Activated CD8-positive, alpha-beta memory T cell treated with anti-CD3 and anti-CD28 coated beads, Interleukin-2, amount 10 ng/mL, durations not matched to agents 7 days and 5 days (primary cell): ENCODE data around the gene OTC. TPM values are rescaled to one million over a fixed set of nuclear protein-coding genes. Genes with fewer than 3 reads are reported as not detected.

Experiments
- ATAC-seq: fragments of 150-1000 bp; cut with Tn5 transposase; one replicate; pipeline ENCODE4 v1.10.0; 2021; ENCODE audit warnings: moderate library complexity
- CTCF ChIA-PET: fragments of 350-600 bp; sonication (Branson Sonifier 250); formaldehyde crosslinking; loops from one replicate; lab custom pipeline; 2021; ENCODE audit warnings: antibody characterized with exemption; lab: Charles Lee
- DNase-seq: peaks from one replicate; pipeline ENCODE4 v3.0.0-alpha.2; 2020
- H3K27ac Mint-ChIP-seq: one replicate; pipeline ENCODE4 v1.8.0; 2021; ENCODE audit warnings: mild to moderate bottlenecking, mixed read lengths
- H3K27me3 Mint-ChIP-seq: one replicate; pipeline ENCODE4 v1.8.0; 2021; ENCODE audit warnings: mixed read lengths
- H3K36me3 Mint-ChIP-seq: one replicate; pipeline ENCODE4 v1.8.0; 2021; ENCODE audit warnings: mild to moderate bottlenecking, mixed read lengths
- H3K4me1 Mint-ChIP-seq: one replicate; pipeline ENCODE4 v1.8.0; 2021; ENCODE audit warnings: mixed read lengths
- H3K4me3 Mint-ChIP-seq: one replicate; pipeline ENCODE4 v1.8.0; 2021; ENCODE audit warnings: mild to moderate bottlenecking, moderate library complexity, mixed read lengths
- H3K9me3 Mint-ChIP-seq: one replicate; pipeline ENCODE4 v1.8.0; 2022; ENCODE audit warnings: low read depth, mixed read lengths
- total RNA-seq, 2 experiments: library from RNA; stranded (reverse); gene quantifications; one replicate each; pipeline ENCODE4 v1.2.3, GENCODE V29; 2021

OTC gene
- not detected for total RNA-seq

- Mint-ChIP-seq H3K9me3 (no peaks in the 10 kb centered on the region), H3K36me3 (no peaks in the 10 kb centered on the region), H3K27me3 (peaks cover 13% of the 10 kb centered on the region), H3K4me1 (no peaks in the 10 kb centered on the region), H3K4me3 (no peak within 1 kb of the TSS), H3K27ac (no peak within 1 kb of the TSS)
- CTCF ChIA-PET = no interaction called here
- ATAC-seq = no peak
- no peak for DNase-seq
These were observed at the start of gene OTC for GRCh38 chrX:38352362-38352761. TSS of gene OTC (plus strand) at chrX:38352604. CDS start at chrX:38352697, 93 bp downstream.

GRCh38 chrX:38304010-38304409 lies 48.4 kb upstream of the OTC start:
- Mint-ChIP-seq H3K36me3 (peaks cover 3% of the 10 kb centered on the region), H3K9me3 (no peaks in the 10 kb centered on the region), H3K27me3 (no peaks in the 10 kb centered on the region), H3K27ac (no peak overlapping the region), H3K4me3 (no peak overlapping the region), H3K4me1 (peaks cover 5% of the 10 kb centered on the region)
- DNase-seq (no peak), ATAC-seq (no peak)
- CTCF ChIA-PET = interaction anchor here (2.2 kb wide), 1 partner anchor 23 kb away, joined by 9 read pairs; the partner anchor contains the start of gene RPGR

GRCh38 chrX:38305971-38306370 lies 46.4 kb upstream of the OTC start:
- no peak for ATAC-seq
- H3K36me3 Mint-ChIP-seq = peaks cover 3% of the 10 kb centered on the region
- no peak overlapping the region for H3K27ac Mint-ChIP-seq
- DNase-seq = no peak
- H3K4me3 Mint-ChIP-seq = no peak overlapping the region
- H3K4me1 Mint-ChIP-seq = peaks cover 5% of the 10 kb centered on the region
- H3K9me3 Mint-ChIP-seq = no peaks in the 10 kb centered on the region
- no peaks in the 10 kb centered on the region for H3K27me3 Mint-ChIP-seq
- CTCF ChIA-PET = no interaction called here

- Mint-ChIP-seq H3K27me3 (no peaks in the 10 kb centered on the region), H3K4me3 (no peak overlapping the region)
These were observed 40.7 kb upstream of the OTC start for GRCh38 chrX:38311743-38312142.

GRCh38 chrX:38312436-38312835 lies 40.0 kb upstream of the OTC start:
- CTCF ChIA-PET = no interaction called here
- no peaks in the 10 kb centered on the region for H3K27me3 Mint-ChIP-seq
- no peak overlapping the region for H3K27ac Mint-ChIP-seq
- ATAC-seq (no peak), DNase-seq (no peak)
- H3K36me3 Mint-ChIP-seq = peaks cover 3% of the 10 kb centered on the region
- H3K9me3 Mint-ChIP-seq = no peaks in the 10 kb centered on the region
- H3K4me1 Mint-ChIP-seq = no peaks in the 10 kb centered on the region
- H3K4me3 Mint-ChIP-seq = no peak overlapping the region

More at GRCh38 chrX:38311743-38312142, 40.7 kb upstream of the OTC start:
- H3K9me3 Mint-ChIP-seq = no peaks in the 10 kb centered on the region
- no peaks in the 10 kb centered on the region for H3K4me1 Mint-ChIP-seq
- H3K27ac Mint-ChIP-seq = no peak overlapping the region
- ATAC-seq (no peak), DNase-seq (no peak)
- H3K36me3 Mint-ChIP-seq = peaks cover 3% of the 10 kb centered on the region
- CTCF ChIA-PET = no interaction called here

GRCh38 chrX:38313190-38313589 lies 39.2 kb upstream of the OTC start:
- Mint-ChIP-seq H3K27me3 (no peaks in the 10 kb centered on the region), H3K4me1 (no peaks in the 10 kb centered on the region), H3K36me3 (peaks cover 3% of the 10 kb centered on the region), H3K27ac (no peak overlapping the region), H3K9me3 (no peaks in the 10 kb centered on the region), H3K4me3 (no peak overlapping the region)
- CTCF ChIA-PET = no interaction called here
- no peak for ATAC-seq
- DNase-seq = no peak

- CTCF ChIA-PET = no interaction called here
- H3K9me3 Mint-ChIP-seq = no peaks in the 10 kb centered on the region
- H3K4me3 Mint-ChIP-seq = no peak overlapping the region
- H3K36me3 Mint-ChIP-seq = peaks cover 3% of the 10 kb centered on the region
- ATAC-seq (no peak), DNase-seq (no peak)
- H3K27ac Mint-ChIP-seq = no peak overlapping the region
- no peaks in the 10 kb centered on the region for H3K27me3 Mint-ChIP-seq
- H3K4me1 Mint-ChIP-seq = no peaks in the 10 kb centered on the region
These were observed 37.2 kb upstream of the OTC start for GRCh38 chrX:38315186-38315585.

- no peak for ATAC-seq
- no peaks in the 10 kb centered on the region for H3K4me1 Mint-ChIP-seq
- no peaks in the 10 kb centered on the region for H3K27me3 Mint-ChIP-seq
- H3K4me3 Mint-ChIP-seq = no peak overlapping the region
- H3K36me3 Mint-ChIP-seq = peaks cover 3% of the 10 kb centered on the region
- DNase-seq = no peak
- H3K9me3 Mint-ChIP-seq = no peaks in the 10 kb centered on the region
- CTCF ChIA-PET = interaction anchor here (1.6 kb wide), 1 partner anchor 9 kb away, joined by 6 read pairs; the partner anchor contains the start of gene RPGR
- H3K27ac Mint-ChIP-seq = no peak overlapping the region
These were observed 34.2 kb upstream of the OTC start for GRCh38 chrX:38318196-38318595.

- Mint-ChIP-seq H3K27me3 (no peaks in the 10 kb centered on the region), H3K4me1 (no peaks in the 10 kb centered on the region), H3K9me3 (no peaks in the 10 kb centered on the region), H3K36me3 (peaks cover 3% of the 10 kb centered on the region), H3K4me3 (no peak overlapping the region), H3K27ac (no peak overlapping the region)
- ATAC-seq = no peak
- CTCF ChIA-PET = interaction anchor here (1.6 kb wide), 1 partner anchor 9 kb away, joined by 6 read pairs; the partner anchor contains the start of gene RPGR
- DNase-seq = no peak
These were observed 33.8 kb upstream of the OTC start for GRCh38 chrX:38318606-38319005.

GRCh38 chrX:38320819-38321218 lies 31.6 kb upstream of the OTC start:
- no peak overlapping the region for H3K27ac Mint-ChIP-seq
- DNase-seq (no peak), ATAC-seq (no peak)
- peaks cover 4% of the 10 kb centered on the region for H3K4me1 Mint-ChIP-seq
- CTCF ChIA-PET = no interaction called here
- no peak overlapping the region for H3K4me3 Mint-ChIP-seq
- no peaks in the 10 kb centered on the region for H3K9me3 Mint-ChIP-seq
- H3K27me3 Mint-ChIP-seq = no peaks in the 10 kb centered on the region
- H3K36me3 Mint-ChIP-seq = no peaks in the 10 kb centered on the region

GRCh38 chrX:38326086-38326485 lies 26.3 kb upstream of the OTC start:
- Mint-ChIP-seq H3K27ac (peak overlapping the region; percentile 93), H3K9me3 (no peaks in the 10 kb centered on the region), H3K4me1 (peaks cover 27% of the 10 kb centered on the region), H3K27me3 (no peaks in the 10 kb centered on the region), H3K36me3 (no peaks in the 10 kb centered on the region), H3K4me3 (peak overlapping the region; percentile 83)
- no peak for ATAC-seq
- no peak for DNase-seq
- CTCF ChIA-PET = interaction anchor here (1.3 to 1.8 kb wide), 3 partner anchors 21 to 104 kb away, joined by 4 to 12 read pairs (median 9); no protein-coding TSS in a partner anchor

- H3K27me3 Mint-ChIP-seq = no peaks in the 10 kb centered on the region
- no peaks in the 10 kb centered on the region for H3K36me3 Mint-ChIP-seq
These were observed 25.2 kb upstream of the OTC start, which contains the start of gene RPGR for GRCh38 chrX:38327007-38327774. TSS of gene RPGR (minus strand) at chrX:38327509. CDS start at chrX:38327367, 142 bp downstream.

GRCh38 chrX:38327775-38328081 lies 24.7 kb upstream of the OTC start:
- ATAC-seq = no peak

More at GRCh38 chrX:38327007-38327774, 25.2 kb upstream of the OTC start, which contains the start of gene RPGR:
- DNase-seq (peak; percentile 95), ATAC-seq (peak; percentile 96)
- no peaks in the 10 kb centered on the region for H3K9me3 Mint-ChIP-seq
- peaks cover 27% of the 10 kb centered on the region for H3K4me1 Mint-ChIP-seq
- peak within 1 kb of the TSS; percentile 83 for H3K4me3 Mint-ChIP-seq
- peak within 1 kb of the TSS; percentile 93 for H3K27ac Mint-ChIP-seq
- CTCF ChIA-PET = interaction anchor here (0.6 to 1.9 kb wide), 22 partner anchors 8 to 565 kb away, joined by 3 to 12 read pairs (median 4); partner anchors contain the start of gene SRPX

GRCh38 chrX:38332505-38332904 lies 19.9 kb upstream of the OTC start:
- H3K4me1 Mint-ChIP-seq = peaks cover 20% of the 10 kb centered on the region
- CTCF ChIA-PET = no interaction called here

More at GRCh38 chrX:38327775-38328081, 24.7 kb upstream of the OTC start:
- CTCF ChIA-PET = interaction anchor here (0.6 to 1.9 kb wide), 16 partner anchors 9 to 566 kb away, joined by 3 to 12 read pairs (median 4); partner anchors contain the start of gene SRPX
- H3K27me3 Mint-ChIP-seq = no peaks in the 10 kb centered on the region
- peaks cover 30% of the 10 kb centered on the region for H3K4me1 Mint-ChIP-seq
- no peaks in the 10 kb centered on the region for H3K9me3 Mint-ChIP-seq
- H3K4me3 Mint-ChIP-seq = peak overlapping the region; percentile 83
- DNase-seq = no peak
- H3K36me3 Mint-ChIP-seq = no peaks in the 10 kb centered on the region
- peak overlapping the region; percentile 93 for H3K27ac Mint-ChIP-seq

More at GRCh38 chrX:38332505-38332904, 19.9 kb upstream of the OTC start:
- Mint-ChIP-seq H3K27me3 (no peaks in the 10 kb centered on the region), H3K9me3 (no peaks in the 10 kb centered on the region), H3K36me3 (no peaks in the 10 kb centered on the region), H3K4me3 (no peak overlapping the region), H3K27ac (no peak overlapping the region)
- no peak for ATAC-seq
- no peak for DNase-seq
